Upper lobe of left lung (tissue), 6 donors: ENCODE data around the gene FBLN2. TPM values are rescaled to one million over a fixed set of nuclear protein-coding genes. Genes with fewer than 3 reads are reported as not detected.

Experiments used
- ATAC-seq, 2 donors: fragments of 200-7000 bp; cut with Tn5 transposase; one replicate each; pipeline ENCODE4 v1.9.1; 2022; ENCODE audit warnings: mild to moderate bottlenecking in 2 of 2, moderate library complexity in 2 of 2; ENCODE audit not compliant: low FRiP score in 2 of 2
- DNase-seq, 2 donors: peaks; one replicate each; pipeline ENCODE4 v3.0.0-alpha.2; 2019 to 2020
- H3K27ac ChIP-seq, 4 donors: fragments of 200-600 bp; sonication (generic); one replicate each; pipeline ENCODE4 v1.5.1; 2016 to 2019
- H3K27me3 ChIP-seq, 4 donors: fragments of 200-600 bp; sonication (generic); one replicate each; pipeline ENCODE4 v1.5.1; 2017 to 2019
- H3K36me3 ChIP-seq, 4 donors: fragments of 200-600 bp; sonication (generic); one replicate each; pipeline ENCODE4 v1.5.1; 2016 to 2019
- H3K4me1 ChIP-seq, 4 donors: fragments of 200-600 bp; sonication (generic); one replicate each; pipeline ENCODE4 v1.5.1; 2018 to 2019
- H3K4me3 ChIP-seq, 4 donors: fragments of 200-600 bp; sonication (generic); one replicate each; pipeline ENCODE4 v1.5.1; 2017 to 2019; ENCODE audit warnings: mild to moderate bottlenecking in 2 of 4, moderate library complexity in 1 of 4
- H3K9me3 ChIP-seq, 4 donors: fragments of 200-600 bp; sonication (generic); one replicate each; pipeline ENCODE4 v1.5.1; 2018 to 2019
- EP300 ChIP-seq, 4 donors: sonication (generic); formaldehyde crosslinking; IDR thresholded peaks; one replicate each; pipeline ENCODE4 v1.5.1; 2017; ENCODE audit warnings: antibody characterized with exemption in 4 of 4, control low read depth in 2 of 4
- POLR2A ChIP-seq, 4 donors: fragments of 450-650 bp; IDR thresholded peaks; one replicate each; pipeline ENCODE4 v1.5.1; 2016 to 2017; ENCODE audit warnings: antibody characterized with exemption in 4 of 4, mild to moderate bottlenecking in 2 of 4
- POLR2AphosphoS5 ChIP-seq, 2 donors: sonication (generic); formaldehyde crosslinking; IDR thresholded peaks; one replicate each; pipeline ENCODE4 v1.5.1; 2017; ENCODE audit warnings: antibody characterized with exemption in 2 of 2
- whole genome bisulfite sequencing, 2 donors: methylation state at CpG; one replicate each; pipeline ENCODE4 v1.1.5; 2017 to 2018; 5-methylcytosine and 5-hydroxymethylcytosine counted together
- total RNA-seq, 6 donors: library from RNA; depleted of rRNA in 4 of 6; stranded (reverse); fragments of >200 nt in 4 of 6; gene quantifications; one replicate each; pipeline versions ENCODE4 v1.1.0 to v1.2.1, GENCODE V29; 2016 to 2021
- TF ChIP-seq, protein P1 (sequence below), 6 experiments: fragments of 450-650 bp in 4 of 6; fragments of 200-600 bp in 2 of 6; sonication (generic) in 2 of 6; IDR thresholded peaks; one replicate each; pipeline ENCODE4 v1.5.1; 2016 to 2019; ENCODE audit warnings: antibody characterized with exemption in 6 of 6
- donor health status: DM: no; HTN: no; CAD: no; lungs with moderate emphysema.
- donor health status: DM: no; HTN: yes; CAD: no; lungs with severe emphysema.

The FBLN2 gene
- total RNA-seq, 6 donors from 2014 or later = 2.1 to 85.7 (median 19.5) TPM

DNA sequence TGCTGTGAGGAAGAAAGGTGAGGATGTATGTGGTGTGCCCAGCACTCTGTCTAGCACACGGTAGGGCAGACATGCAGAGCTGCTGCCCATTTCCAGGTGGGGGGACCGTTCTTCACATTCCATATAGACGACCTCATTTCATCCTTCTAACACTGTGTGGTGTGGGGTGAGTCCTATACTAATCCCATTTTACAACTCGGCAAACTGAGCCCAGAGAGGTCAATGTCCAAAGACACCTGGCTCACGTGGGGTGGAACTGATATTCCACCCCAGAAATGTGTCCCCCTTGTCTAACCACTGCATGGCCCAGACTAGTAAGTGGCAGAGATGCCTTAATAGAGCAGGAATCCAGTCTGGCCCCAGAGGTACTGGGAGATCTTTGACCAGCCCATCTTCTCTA lies 119.2 kb downstream of the FBLN2 start:
- Histone ChIP-seq H3K4me3 (no peak overlapping the region), H3K27me3 (no peaks in the 10 kb centered on the region), H3K36me3 (no peaks in the 10 kb centered on the region), H3K27ac (no peak overlapping the region), H3K9me3 (no peaks in the 10 kb centered on the region), H3K4me1 (no peaks in the 10 kb centered on the region)
- ATAC-seq = no peak
- 62 to 71% methylated on average over 5 of the region's 5 CpGs for WGBS, 2 donors
- TF ChIP-seq POLR2AphosphoS5 (IDR thresholded peaks at IDR 0.05) = no peak
- no peak for TF ChIP-seq POLR2A (IDR thresholded peaks at IDR 0.05)
- TF ChIP-seq, protein P1, sequence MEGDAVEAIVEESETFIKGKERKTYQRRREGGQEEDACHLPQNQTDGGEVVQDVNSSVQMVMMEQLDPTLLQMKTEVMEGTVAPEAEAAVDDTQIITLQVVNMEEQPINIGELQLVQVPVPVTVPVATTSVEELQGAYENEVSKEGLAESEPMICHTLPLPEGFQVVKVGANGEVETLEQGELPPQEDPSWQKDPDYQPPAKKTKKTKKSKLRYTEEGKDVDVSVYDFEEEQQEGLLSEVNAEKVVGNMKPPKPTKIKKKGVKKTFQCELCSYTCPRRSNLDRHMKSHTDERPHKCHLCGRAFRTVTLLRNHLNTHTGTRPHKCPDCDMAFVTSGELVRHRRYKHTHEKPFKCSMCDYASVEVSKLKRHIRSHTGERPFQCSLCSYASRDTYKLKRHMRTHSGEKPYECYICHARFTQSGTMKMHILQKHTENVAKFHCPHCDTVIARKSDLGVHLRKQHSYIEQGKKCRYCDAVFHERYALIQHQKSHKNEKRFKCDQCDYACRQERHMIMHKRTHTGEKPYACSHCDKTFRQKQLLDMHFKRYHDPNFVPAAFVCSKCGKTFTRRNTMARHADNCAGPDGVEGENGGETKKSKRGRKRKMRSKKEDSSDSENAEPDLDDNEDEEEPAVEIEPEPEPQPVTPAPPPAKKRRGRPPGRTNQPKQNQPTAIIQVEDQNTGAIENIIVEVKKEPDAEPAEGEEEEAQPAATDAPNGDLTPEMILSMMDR (IDR thresholded peaks at IDR 0.05) = no peak
- no peak for TF ChIP-seq EP300 (IDR thresholded peaks at IDR 0.05)
- no peak for DNase-seq

DNA sequence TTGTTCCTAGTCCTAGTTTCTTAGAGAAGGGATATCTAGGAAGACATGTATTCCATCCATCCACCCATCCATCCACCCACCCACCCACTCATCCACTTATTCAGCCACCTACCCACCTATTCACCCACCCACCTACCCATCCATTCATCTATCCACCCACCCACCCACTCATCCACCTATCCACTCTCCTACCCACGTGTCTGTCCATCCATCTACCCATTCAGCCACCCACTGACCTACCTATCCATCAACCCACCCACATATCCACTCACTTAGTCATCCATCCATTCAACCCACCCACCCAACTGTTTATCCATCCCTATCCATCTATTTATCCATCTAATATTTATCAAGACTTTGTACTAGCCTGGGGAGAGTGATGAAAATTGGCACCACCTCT lies 120.5 kb downstream of the FBLN2 start:
- 48 to 53% methylated on average over 1 of the region's 1 CpG for WGBS, 2 donors
- DNase-seq (no peak), ATAC-seq (no peak)
- H3K9me3 ChIP-seq = no peaks in the 10 kb centered on the region
- no peaks in the 10 kb centered on the region for H3K4me1 ChIP-seq
- no peak overlapping the region for H3K4me3 ChIP-seq
- H3K36me3 ChIP-seq = no peaks in the 10 kb centered on the region
- TF ChIP-seq POLR2A (IDR thresholded peaks at IDR 0.05) = no peak
- no peak for TF ChIP-seq EP300 (IDR thresholded peaks at IDR 0.05)
- no peak for TF ChIP-seq POLR2AphosphoS5 (IDR thresholded peaks at IDR 0.05)
- H3K27ac ChIP-seq = no peak overlapping the region
- H3K27me3 ChIP-seq = no peaks in the 10 kb centered on the region

DNA sequence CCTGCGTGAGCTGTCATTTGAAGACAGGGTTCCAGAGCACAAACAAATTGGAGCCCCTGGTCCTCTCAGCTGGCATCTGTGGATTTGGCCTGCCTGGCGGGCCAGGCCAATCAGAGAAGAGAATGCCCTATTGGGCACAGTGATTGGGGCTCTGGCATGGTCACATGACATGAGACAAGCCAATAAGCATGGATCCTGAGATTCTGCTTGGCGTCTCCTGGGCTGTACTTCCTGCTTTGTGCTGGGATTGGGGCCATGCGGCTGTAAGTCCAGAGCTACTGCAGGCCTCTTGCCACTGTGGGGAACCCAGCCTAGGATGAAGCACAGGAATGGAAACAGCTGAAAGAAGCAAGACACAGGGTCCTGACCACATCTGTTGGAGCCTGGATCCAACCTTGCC lies 121.4 kb downstream of the FBLN2 start:
- Histone ChIP-seq H3K27me3 (no peaks in the 10 kb centered on the region), H3K4me3 (no peak overlapping the region), H3K9me3 (no peaks in the 10 kb centered on the region), H3K27ac (no peak overlapping the region), H3K36me3 (no peaks in the 10 kb centered on the region), H3K4me1 (no peaks in the 10 kb centered on the region)
- DNase-seq = no peak
- TF ChIP-seq, protein P1 (IDR thresholded peaks at IDR 0.05) = no peak
- no peak for TF ChIP-seq POLR2A (IDR thresholded peaks at IDR 0.05)
- TF ChIP-seq EP300 (IDR thresholded peaks at IDR 0.05) = no peak
- no peak for TF ChIP-seq POLR2AphosphoS5 (IDR thresholded peaks at IDR 0.05)
- ATAC-seq = no peak
- WGBS, 2 donors = 80 to 89% methylated on average over 2 to 4 of the region's 4 CpGs

DNA sequence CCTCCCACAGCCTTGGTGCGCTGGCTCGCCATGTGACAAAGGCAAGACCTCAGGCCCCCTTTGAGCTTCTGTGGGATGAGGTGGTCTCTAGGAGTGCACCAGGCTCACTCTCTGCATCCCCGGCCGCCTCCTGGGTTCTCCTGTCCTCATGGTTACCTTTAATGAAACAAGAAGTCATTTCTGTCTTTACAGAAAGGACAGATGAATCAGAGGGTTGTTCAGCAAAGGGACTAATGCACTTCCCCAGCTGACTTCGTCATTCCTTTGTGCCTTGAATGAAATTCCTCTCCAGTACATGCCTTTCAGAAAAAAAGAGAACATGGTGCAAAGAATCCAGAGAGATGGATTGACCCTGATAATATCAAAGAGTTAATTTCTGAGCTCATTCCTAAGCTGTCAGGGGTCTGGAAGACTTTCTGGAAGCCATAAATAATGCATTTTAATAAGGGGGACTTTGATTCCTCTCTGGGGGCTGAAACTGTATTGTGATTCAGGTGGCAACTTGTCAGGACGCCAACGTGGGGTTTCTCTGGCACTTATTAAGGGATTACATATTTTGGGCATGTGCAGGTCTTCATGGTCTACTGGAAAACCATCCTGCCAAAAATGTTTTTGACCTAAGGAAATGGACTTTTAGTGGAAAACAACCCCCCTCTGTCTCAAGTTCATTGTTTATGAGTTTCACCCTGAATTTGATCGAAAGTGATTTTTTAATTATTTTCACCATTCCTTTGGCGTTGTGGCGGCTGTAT lies 122.7 kb downstream of the FBLN2 start:
- ATAC-seq (no peak), DNase-seq (no peak)
- no peak overlapping the region for H3K27ac ChIP-seq
- H3K36me3 ChIP-seq = no peaks in the 10 kb centered on the region
- no peaks in the 10 kb centered on the region for H3K27me3 ChIP-seq
- H3K4me1 ChIP-seq = no peaks in the 10 kb centered on the region
- no peak overlapping the region for H3K4me3 ChIP-seq
- WGBS, 2 donors = 68 to 79% methylated on average over 10 of the region's 10 CpGs
- no peaks in the 10 kb centered on the region for H3K9me3 ChIP-seq
- no peak for TF ChIP-seq POLR2A (IDR thresholded peaks at IDR 0.05)
- no peak for TF ChIP-seq EP300 (IDR thresholded peaks at IDR 0.05)
- no peak for TF ChIP-seq POLR2AphosphoS5 (IDR thresholded peaks at IDR 0.05)
- TF ChIP-seq, protein P1 (IDR thresholded peaks at IDR 0.05) = no peak

DNA sequence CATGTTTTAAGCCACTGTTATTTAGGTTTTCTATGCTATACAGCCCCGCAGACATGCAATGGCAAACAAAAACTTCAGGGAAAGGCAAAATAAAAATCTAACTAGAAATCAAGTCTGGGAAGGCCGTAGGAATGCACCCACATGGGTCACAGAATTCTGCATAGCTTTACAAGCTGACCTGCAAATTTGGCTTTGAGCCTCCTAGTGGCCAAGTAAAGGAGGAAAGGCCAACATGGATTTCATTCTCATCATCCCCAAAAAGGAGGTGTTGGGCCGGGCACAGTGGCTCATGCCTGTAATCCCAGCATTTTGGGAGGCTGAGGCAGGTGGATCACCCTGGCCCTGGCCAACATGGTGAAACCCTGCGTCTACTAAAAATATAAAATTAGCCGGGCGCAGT lies 124.3 kb downstream of the FBLN2 start:
- no peaks in the 10 kb centered on the region for H3K36me3 ChIP-seq
- TF ChIP-seq EP300 (IDR thresholded peaks at IDR 0.05) (no peak), POLR2AphosphoS5 (IDR thresholded peaks at IDR 0.05) (no peak), POLR2A (IDR thresholded peaks at IDR 0.05) (no peak)
- TF ChIP-seq, protein P1 (IDR thresholded peaks at IDR 0.05) = no peak
- H3K4me1 ChIP-seq = no peaks in the 10 kb centered on the region
- 89 to 90% methylated on average over 6 of the region's 6 CpGs for WGBS, 2 donors
- H3K27me3 ChIP-seq = no peaks in the 10 kb centered on the region
- H3K9me3 ChIP-seq = no peaks in the 10 kb centered on the region
- ATAC-seq (no peak), DNase-seq (no peak)
- no peak overlapping the region for H3K27ac ChIP-seq
- H3K4me3 ChIP-seq = no peak overlapping the region
